Right lobe of liver (tissue), 6 donors: ENCODE results near the gene SMIM20. TPM values are rescaled to one million over a fixed set of nuclear protein-coding genes. Genes with fewer than 3 reads are reported as not detected.

ENCODE experiments used
- ATAC-seq, 4 donors: fragments of 200-7000 bp; cut with Tn5 transposase; one replicate each; pipeline ENCODE4 v1.9.1; 2020; ENCODE audit warnings: mild to moderate bottlenecking in 4 of 4, moderate library complexity in 4 of 4
- DNase-seq, 3 donors: peaks; one replicate each; pipeline ENCODE4 v3.0.0-alpha.2; 2020
- H3K27ac ChIP-seq, 3 donors: fragments of 200-600 bp; one replicate each; pipeline ENCODE4 v1.8.0; 2022
- H3K27me3 ChIP-seq, 2 donors: fragments of 200-600 bp; one replicate each; pipeline ENCODE4 v1.8.0; 2022
- H3K36me3 ChIP-seq, 4 donors: fragments of 200-600 bp; sonication (generic) in 1 of 4; one replicate each; pipeline versions ENCODE4 v1.5.1 to v1.8.0; 2017 to 2022; ENCODE audit warnings: control low read depth in 1 of 4
- H3K4me1 ChIP-seq, 4 donors: fragments of 200-600 bp; sonication (generic) in 1 of 4; one replicate each; pipeline versions ENCODE4 v1.5.1 to v1.8.0; 2017 to 2022; ENCODE audit warnings: control low read depth in 1 of 4
- H3K4me3 ChIP-seq, 3 donors: fragments of 200-600 bp; one replicate each; pipeline ENCODE4 v1.8.0; 2022
- H3K9me3 ChIP-seq, 4 donors: fragments of 200-600 bp; sonication (generic) in 1 of 4; one replicate each; pipeline versions ENCODE4 v1.5.1 to v1.8.0; 2017 to 2022; ENCODE audit warnings: control low read depth in 1 of 4
- POLR2A ChIP-seq: fragments of 450-650 bp; IDR thresholded peaks from one replicate; pipeline ENCODE4 v1.6.1; 2017; ENCODE audit warnings: antibody characterized with exemption, mild to moderate bottlenecking
- WGBS: methylation state at CpG from one replicate; pipeline ENCODE4 v1.1.6; 2018; ENCODE audit warnings: low coverage, low lambda C conversion rate; ENCODE audit not compliant: insufficient coverage; ENCODE audit errors: missing lambda C conversion rate; 5-methylcytosine and 5-hydroxymethylcytosine counted together
- intact Hi-C, 2 donors: fragments of 100-400 bp; cut with DNase I; formaldehyde crosslinking; loops; one replicate each; pipeline versions ENCODE4 v1.11.2 to v1.14.1; 2022
- total RNA-seq, 6 experiments: library from RNA; depleted of rRNA in 2 of 6; stranded (reverse); fragments of >200 nt in 2 of 6; fragmentation: NEBNext Ultra II Directional in 3 of 6; extraction: Animal tissue kit (Norgen Biotek cat#: 25700) in 3 of 6; gene quantifications; one replicate each; pipeline versions ENCODE4 v1.1.0 to v1.2.4, GENCODE V29; 2016 to 2023
- TF ChIP-seq, protein P1 (sequence below), 4 donors: fragments of 200-600 bp in 3 of 4; fragments of 450-650 bp in 1 of 4; IDR thresholded peaks; one replicate each; pipeline versions ENCODE4 v1.5.1 to v1.8.0; 2016 to 2022; ENCODE audit warnings: antibody characterized with exemption in 4 of 4, mild to moderate bottlenecking in 2 of 4
- donor health status: DM: no; HTN: yes; CAD: no.
- donor health status: DM: no; HTN: no; CAD: no.
- donor health status: DM: no; HTN: no; CAD: no.
- donor health status: DM: no; HTN: yes; CAD: no.
- donor health status: DM: no; HTN: yes; CAD: no.

Gene SMIM20
- total RNA-seq, 6 experiments from 2014 or later: 16.0 to 32.5 (median 21.9) TPM

DNA sequence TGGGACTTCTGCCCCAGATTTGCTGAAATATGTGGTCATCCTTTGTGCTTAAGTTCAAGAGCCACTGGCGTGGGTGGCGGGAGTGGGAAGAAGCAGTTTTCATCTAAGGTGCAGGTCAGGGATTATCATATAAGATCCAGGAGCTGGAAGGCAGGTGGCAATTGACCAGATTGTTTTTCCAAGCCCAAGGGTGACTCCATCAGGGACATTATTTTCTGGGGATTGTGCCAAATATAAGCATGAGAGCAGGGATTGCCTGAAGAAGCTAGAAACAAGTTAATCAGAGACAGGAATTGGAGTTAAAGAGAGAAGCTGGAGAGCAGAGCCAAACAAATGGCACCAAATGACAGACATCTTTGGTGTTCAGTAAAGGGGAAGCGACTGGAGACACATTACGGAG lies 31.8 kb upstream of the SMIM20 start:
- no peak overlapping the region for H3K27ac ChIP-seq
- no peaks in the 10 kb centered on the region for H3K4me1 ChIP-seq
- no peak overlapping the region for H3K4me3 ChIP-seq
- no peak for ATAC-seq
- WGBS: 73% methylated on average over 3 of the region's 4 CpGs
- no peaks in the 10 kb centered on the region for H3K36me3 ChIP-seq
- intact Hi-C loops: no loop called here
- TF ChIP-seq, protein P1, sequence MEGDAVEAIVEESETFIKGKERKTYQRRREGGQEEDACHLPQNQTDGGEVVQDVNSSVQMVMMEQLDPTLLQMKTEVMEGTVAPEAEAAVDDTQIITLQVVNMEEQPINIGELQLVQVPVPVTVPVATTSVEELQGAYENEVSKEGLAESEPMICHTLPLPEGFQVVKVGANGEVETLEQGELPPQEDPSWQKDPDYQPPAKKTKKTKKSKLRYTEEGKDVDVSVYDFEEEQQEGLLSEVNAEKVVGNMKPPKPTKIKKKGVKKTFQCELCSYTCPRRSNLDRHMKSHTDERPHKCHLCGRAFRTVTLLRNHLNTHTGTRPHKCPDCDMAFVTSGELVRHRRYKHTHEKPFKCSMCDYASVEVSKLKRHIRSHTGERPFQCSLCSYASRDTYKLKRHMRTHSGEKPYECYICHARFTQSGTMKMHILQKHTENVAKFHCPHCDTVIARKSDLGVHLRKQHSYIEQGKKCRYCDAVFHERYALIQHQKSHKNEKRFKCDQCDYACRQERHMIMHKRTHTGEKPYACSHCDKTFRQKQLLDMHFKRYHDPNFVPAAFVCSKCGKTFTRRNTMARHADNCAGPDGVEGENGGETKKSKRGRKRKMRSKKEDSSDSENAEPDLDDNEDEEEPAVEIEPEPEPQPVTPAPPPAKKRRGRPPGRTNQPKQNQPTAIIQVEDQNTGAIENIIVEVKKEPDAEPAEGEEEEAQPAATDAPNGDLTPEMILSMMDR (IDR thresholded peaks at IDR 0.05): no peak
- TF ChIP-seq POLR2A: no peak
- no peaks in the 10 kb centered on the region for H3K27me3 ChIP-seq
- DNase-seq: no peak
- no peaks in the 10 kb centered on the region for H3K9me3 ChIP-seq

DNA sequence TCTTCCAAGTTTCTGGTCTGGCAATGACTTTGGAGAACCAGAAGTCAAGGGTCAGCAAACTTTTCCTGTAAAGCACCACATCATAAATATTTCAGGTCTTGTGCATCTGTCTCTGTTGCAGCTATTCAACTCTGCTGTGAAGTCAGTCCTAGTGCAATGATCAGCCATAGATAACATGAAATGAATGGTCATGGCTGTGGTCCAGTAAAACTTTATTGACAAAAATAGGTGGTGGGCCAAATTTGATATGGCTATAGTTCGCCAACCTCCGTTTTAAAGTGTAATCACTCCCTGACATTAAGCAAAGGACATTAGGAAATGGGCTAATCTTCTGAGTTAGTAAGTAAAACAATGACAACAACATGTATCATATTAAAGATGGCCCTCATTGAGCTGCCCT lies 30.5 kb upstream of the SMIM20 start:
- Histone ChIP-seq H3K27ac (no peak overlapping the region), H3K27me3 (no peaks in the 10 kb centered on the region), H3K9me3 (no peaks in the 10 kb centered on the region), H3K4me1 (no peaks in the 10 kb centered on the region), H3K4me3 (no peak overlapping the region), H3K36me3 (no peaks in the 10 kb centered on the region)
- no peak for ATAC-seq
- intact Hi-C loops: no loop called here
- WGBS: 65% methylated on average over 2 of the region's 2 CpGs
- no peak for TF ChIP-seq POLR2A
- TF ChIP-seq, protein P1 (IDR thresholded peaks at IDR 0.05): no peak
- no peak for DNase-seq

DNA sequence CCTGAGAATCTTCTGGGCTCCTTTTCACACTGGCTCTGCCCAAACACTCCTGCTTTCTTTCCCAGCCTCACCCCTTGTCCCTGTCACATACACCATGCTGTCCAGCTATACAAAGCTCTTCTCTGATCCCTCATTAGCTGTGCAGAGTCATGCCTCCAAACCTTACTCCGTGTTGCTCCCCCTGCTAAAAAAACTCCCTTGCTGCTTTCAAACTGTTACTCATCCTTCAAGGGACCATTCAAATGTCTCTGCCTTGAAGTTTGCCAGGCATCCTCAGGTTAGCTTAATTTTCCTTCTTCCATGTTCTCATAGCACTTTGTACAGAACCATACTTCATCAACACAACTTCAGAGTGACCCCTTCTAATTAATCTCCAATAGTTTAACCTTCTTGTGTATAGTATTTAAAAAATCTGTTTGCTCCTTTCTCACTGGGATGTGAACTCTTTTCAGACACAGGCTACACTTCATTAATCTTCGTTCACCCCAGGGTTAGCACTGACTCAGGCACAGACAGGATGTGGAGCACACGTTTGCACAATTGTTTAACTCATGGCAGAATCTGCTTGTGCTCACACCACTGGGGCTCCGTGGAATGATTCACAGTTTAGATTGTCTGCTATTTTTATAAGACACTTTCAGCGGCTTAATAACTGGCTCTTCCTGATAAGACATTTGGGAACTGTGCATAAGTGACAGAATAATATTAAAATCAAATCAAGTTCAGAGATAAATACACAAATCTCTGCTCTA lies 29.8 kb upstream of the SMIM20 start:
- H3K4me1 ChIP-seq: no peaks in the 10 kb centered on the region
- H3K9me3 ChIP-seq: no peaks in the 10 kb centered on the region
- H3K36me3 ChIP-seq: no peaks in the 10 kb centered on the region
- 35% methylated on average over 5 of the region's 5 CpGs for WGBS
- no peak overlapping the region for H3K27ac ChIP-seq
- TF ChIP-seq POLR2A: no peak
- TF ChIP-seq, protein P1 (IDR thresholded peaks at IDR 0.05): no peak
- no peak overlapping the region for H3K4me3 ChIP-seq
- no peaks in the 10 kb centered on the region for H3K27me3 ChIP-seq
- intact Hi-C loops: no loop called here
- DNase-seq (no peak), ATAC-seq (peak in 3 of 4 donors; percentile 58 to 83 (median 74))

DNA sequence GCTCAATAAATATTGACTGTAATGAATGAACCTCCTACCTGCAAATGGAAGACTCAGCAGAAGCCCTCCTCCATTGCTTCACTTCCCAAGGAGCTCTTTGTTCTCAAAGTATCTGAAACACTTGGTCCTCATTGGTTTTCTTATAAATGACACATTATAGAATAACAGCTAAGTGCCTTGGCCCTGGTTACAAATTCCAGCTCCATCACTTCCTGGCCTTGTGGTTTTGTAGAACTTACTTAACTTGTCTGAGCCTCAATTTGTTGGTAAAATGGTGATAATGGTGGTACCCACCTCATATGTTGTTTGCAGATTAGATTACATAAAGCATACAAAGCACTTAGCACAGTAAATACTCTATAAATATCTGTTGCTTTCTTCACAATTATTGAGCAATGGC lies 25.2 kb upstream of the SMIM20 start:
- DNase-seq (no peak), ATAC-seq (no peak)
- Histone ChIP-seq H3K36me3 (no peaks in the 10 kb centered on the region), H3K9me3 (no peaks in the 10 kb centered on the region), H3K4me3 (no peak overlapping the region), H3K27ac (no peak overlapping the region), H3K27me3 (no peaks in the 10 kb centered on the region), H3K4me1 (no peaks in the 10 kb centered on the region)
- TF ChIP-seq, protein P1 (IDR thresholded peaks at IDR 0.05): no peak
- no peak for TF ChIP-seq POLR2A
- intact Hi-C loops: no loop called here
